C1 segment of cervical spinal cord (tissue), 14 donors: Measurements from ENCODE around the gene INKA2.

Source experiments
- DNase-seq, 14 donors: peaks; one replicate each; lab custom pipeline; 2025; lab: John Stamatoyannopoulos, UW

Gene INKA2

GRCh38 chr1:111739194-111739924 is at the start of gene INKA2:
TSS of gene INKA2 (minus strand) at chr1:111739395. CDS start at chr1:111739242, 153 bp downstream.
- peak; percentile 38 to 93 (median 83) for DNase-seq

GRCh38 chr1:111786669-111787207 is 47.5 kb upstream of the INKA2 start:
- DNase-seq, result peak in 1 of 14 donors; percentile 65

DNA sequence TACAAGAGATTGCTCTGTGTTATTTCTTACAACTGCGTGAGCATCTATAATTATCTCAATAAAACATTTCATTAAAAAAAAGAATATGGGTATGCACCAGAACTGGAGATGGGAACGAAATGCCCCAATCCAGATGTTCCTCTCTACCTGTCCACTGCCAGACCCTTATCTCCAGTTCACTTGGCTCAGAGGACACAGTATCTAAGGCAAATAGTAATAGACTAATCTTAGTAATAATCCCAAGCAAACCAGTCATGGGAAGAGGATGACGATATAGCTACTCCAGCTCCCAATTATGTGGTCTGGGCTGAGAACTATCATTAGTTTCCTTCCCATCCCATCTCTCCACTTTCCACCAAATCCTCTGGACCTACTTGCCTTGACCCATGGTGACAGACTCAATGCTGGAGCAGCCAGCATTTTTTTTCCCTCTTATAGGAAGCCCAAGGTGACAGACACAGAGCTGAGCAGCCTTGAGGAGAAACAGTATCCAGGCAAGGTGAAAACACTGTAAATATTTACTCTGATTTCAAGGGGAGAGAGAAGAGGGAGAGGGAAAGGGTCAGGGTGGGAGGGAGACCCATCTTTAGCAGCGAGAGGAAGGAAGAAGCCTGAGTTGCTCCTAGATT is 45.2 kb upstream of the INKA2 start:
- no peak for DNase-seq

DNA sequence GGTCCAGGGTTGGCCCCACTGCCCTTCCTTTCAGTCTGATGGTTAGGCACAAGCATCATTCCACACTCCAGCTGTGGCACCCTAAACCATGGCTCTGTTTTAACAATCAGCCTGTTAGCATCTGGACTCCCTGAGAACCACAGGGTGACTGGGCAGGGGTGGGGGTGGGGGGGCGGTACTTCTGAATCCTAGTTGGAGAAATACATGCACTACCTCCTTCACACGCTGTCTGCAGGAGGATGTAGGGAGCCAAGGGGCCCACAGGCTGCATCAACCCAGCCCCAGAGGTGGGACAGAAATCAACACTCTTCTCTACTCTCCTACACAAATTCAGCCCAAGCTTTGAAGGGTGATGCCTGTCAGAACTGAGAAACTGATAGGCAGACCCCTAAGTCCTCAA is 40.4 kb upstream of the INKA2 start:
- no peak for DNase-seq

- no peak for DNase-seq
Observed at GRCh38 chr1:111778541-111779051, 39.4 kb upstream of the INKA2 start.

GRCh38 chr1:111778066-111778465 is 38.9 kb upstream of the INKA2 start:
- no peak for DNase-seq

DNA sequence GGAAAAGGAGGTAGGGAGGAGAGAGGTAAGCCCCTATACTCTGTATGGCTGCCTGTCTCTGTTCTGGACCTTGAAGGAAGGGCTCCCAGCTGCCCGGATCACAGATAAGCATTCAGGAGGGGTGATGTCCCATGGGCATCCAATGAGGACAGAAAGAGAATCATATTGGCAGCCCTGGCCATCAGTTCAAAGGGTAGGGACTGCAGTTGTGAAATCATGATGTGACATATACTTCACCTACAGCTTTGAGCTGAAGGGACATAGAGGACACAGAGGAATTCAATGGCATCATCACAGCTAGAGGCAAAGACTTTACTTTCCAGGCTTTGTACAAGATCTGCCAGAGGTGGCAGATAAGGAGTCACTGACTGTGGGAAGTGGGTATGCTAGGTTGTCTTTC is 38.1 kb upstream of the INKA2 start:
- no peak for DNase-seq

DNA sequence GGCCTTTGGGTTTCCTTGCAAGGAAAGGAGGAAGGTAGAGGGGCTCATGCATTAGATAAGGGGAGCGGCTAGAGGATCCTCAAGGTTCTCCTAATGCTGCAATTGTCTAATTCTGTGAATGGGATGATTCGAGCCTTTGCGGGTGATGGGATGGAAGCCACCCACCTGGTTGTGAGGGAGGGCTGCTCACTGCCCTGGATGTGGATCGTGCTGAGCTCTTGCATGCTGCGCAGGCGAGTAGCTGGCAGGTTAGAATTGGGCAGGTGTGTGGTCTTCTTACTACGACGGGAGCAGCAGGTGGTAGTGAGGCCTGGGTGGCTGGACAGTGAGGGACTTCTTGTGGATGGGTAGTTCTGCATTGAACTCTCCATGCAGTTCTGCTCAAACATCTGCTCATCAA is 37.7 kb upstream of the INKA2 start:
- DNase-seq, result no peak

DNA sequence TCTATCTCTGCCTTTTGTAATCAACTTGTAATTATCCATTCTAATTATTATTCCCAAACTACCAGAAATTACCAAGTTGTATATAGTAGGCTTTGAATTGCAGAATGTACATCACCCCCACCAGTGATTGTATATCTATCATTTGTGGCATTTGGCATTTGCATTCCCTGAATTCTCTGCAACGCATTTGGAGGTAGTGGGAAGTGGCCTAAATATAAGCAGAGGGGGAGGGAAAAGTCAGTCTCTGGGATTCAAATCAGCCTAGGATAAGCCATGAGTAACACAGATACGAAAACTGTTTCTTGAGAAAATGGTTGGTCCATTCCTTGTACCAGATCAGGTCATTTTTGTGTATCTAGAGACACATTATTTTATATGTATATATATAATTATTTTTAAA is 37.2 kb upstream of the INKA2 start:
- DNase-seq, result no peak

- no peak for DNase-seq
Observed at GRCh38 chr1:111775966-111776365, 36.8 kb upstream of the INKA2 start.

GRCh38 chr1:111770916-111771315 is 31.7 kb upstream of the INKA2 start:
- DNase-seq, result no peak

GRCh38 chr1:111769517-111770146 is 30.4 kb upstream of the INKA2 start:
- peak in 2 of 14 donors; percentile 9 to 51 for DNase-seq

GRCh38 chr1:111768625-111769024 is 29.4 kb upstream of the INKA2 start:
- no peak for DNase-seq

GRCh38 chr1:111768023-111768422 is 28.8 kb upstream of the INKA2 start:
- no peak for DNase-seq

DNA sequence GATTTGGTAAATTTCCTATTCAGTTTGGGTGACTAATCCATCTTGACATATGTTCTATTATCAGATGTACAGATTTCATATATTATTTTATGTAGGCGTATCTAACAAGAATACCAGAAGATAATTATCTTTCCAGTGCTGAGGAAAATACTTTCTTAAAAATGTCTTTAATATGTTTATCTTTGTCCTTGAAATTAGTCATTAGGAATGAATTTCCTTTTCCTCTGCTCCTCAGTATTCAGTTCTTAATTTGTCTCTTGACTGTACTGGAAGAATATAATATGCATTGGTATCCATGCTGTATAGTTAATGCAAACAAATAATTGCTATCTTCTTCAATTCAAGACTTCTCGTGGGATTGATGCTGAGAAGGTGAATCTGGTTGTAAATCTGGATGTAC is 23.1 kb upstream of the INKA2 start:
- DNase-seq, result no peak

DNA sequence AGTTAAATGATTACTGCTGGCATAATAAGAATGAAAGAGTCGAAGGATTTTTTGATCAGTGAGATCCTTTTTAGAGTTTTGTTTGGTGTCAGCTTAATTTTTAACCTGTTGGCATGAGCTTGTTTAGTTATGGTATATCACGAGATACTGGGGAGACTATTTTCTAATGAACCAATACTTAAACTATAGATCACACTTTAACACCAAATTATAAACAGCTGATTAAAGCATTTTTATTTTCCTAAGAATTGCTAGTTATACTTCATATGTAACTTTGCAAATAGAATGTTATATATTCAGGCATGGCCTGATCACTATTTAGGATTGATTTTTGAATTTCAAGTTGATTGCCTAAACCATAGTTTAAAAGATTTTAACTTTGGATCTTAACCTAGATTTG is 22.5 kb upstream of the INKA2 start:
- DNase-seq, result no peak

DNA sequence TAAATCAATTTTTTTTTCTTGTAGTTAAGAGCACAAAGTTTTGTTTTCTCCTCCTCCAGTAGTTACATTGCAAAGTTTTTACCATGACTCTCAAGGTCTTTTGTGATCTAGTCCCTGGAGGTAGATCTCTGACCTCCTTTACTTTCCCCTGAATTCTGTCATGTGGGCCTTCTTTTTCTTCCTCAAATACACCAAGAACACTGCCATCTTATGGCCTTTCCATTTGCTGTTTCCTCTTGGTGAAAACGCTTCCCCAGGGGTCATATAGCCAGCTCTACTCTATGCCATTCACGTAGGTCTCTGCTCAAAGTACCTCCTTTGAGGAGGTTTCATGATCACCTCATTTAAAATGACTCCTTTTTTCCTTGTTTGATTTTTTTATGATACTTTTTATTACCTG is 19.2 kb upstream of the INKA2 start:
- no peak for DNase-seq

DNA sequence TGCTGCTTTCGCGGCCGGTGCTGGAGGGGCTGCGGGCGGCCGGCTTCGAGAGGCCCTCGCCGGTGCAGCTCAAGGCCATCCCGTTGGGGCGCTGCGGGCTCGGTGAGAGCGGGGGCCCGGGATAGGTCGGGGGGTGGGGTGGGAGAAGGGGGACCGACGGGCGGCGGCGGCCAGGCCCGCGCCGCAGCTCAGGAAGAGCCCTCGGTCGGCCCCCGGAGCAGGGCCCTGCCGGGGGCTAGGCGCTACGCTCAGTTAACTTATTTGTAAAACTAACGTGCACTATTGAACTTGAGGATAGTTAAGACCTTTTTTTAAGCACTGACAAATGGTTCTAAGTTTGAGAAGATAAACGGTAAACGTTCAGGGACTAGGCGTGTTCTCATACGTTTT is 16.9 kb upstream of the INKA2 start:
- no peak for DNase-seq

- peak; percentile 64 to 95 (median 86) for DNase-seq
Observed at GRCh38 chr1:111755331-111756123, 16.3 kb upstream of the INKA2 start, which contains the start of gene DDX20. TSS of gene DDX20 (plus strand) at chr1:111755901. CDS start at chr1:111755925, 24 bp downstream.

GRCh38 chr1:111754984-111755330 is 15.8 kb upstream of the INKA2 start:
- peak in 2 of 14 donors; percentile 59 to 67 for DNase-seq

GRCh38 chr1:111751906-111752575 is 12.8 kb upstream of the INKA2 start:
- DNase-seq, result no peak
